T47D (cell line): ENCODE measurements around the gene TTC29.

ENCODE experiments used
- DNase-seq, 2 experiments: peaks; one replicate each; pipeline versions ENCODE4 v3.0.0 to v3.0.0-alpha.2; 2011 to 2012; ENCODE audit warnings: low read depth in 1 of 2, low spot score in 1 of 2
- JUND ChIP-seq: IDR thresholded peaks from 2 replicates; pipeline ENCODE4 v1.6.1; 2012; ENCODE audit warnings: low read depth
- in situ Hi-C: cut with HindIII; loops from 2 replicates; pipeline ENCODE4 v1.10.0; 2016; ENCODE audit warnings: low sequenced_read_pairs, low pct_unique_long_range_greater_than_20kb

Gene TTC29

GRCh38 chr4:146945556-146946374 lies at the start of gene TTC29:
Gene TTC29, minus strand, starts transcription at chr4:146945864. Its CDS starts 5,969 bp downstream, at chr4:146939895.
- peak in 1 of 2 experiments; percentile 10 for DNase-seq
- in situ Hi-C loops: no loop called here

GRCh38 chr4:146981651-146982050 lies 36.0 kb upstream of the TTC29 start:
- no peak for DNase-seq
- in situ Hi-C loops: no loop called here
- no peak for TF ChIP-seq JUND

More at GRCh38 chr4:146945556-146946374, at the start of gene TTC29:
- TF ChIP-seq JUND: no peak

GRCh38 chr4:146978641-146979040 lies 33.0 kb upstream of the TTC29 start:
- TF ChIP-seq JUND: no peak
- no peak for DNase-seq
- in situ Hi-C loops: no loop called here

- DNase-seq: peak in 1 of 2 experiments; percentile 51
- no peak for TF ChIP-seq JUND
- in situ Hi-C loops: no loop called here
These were observed 30.5 kb upstream of the TTC29 start for GRCh38 chr4:146976145-146976544.

GRCh38 chr4:146975527-146975926 lies 29.9 kb upstream of the TTC29 start:
- no peak for TF ChIP-seq JUND
- peak in 1 of 2 experiments; percentile 2 for DNase-seq
- in situ Hi-C loops: no loop called here

- in situ Hi-C loops: no loop called here
- DNase-seq: no peak
- no peak for TF ChIP-seq JUND
These were observed 29.4 kb upstream of the TTC29 start for GRCh38 chr4:146975036-146975435.

- in situ Hi-C loops: no loop called here
- DNase-seq: no peak
These were observed 26.4 kb upstream of the TTC29 start for GRCh38 chr4:146972036-146972435.

GRCh38 chr4:146969126-146969525 lies 23.5 kb upstream of the TTC29 start:
- no peak for TF ChIP-seq JUND
- DNase-seq: no peak

More at GRCh38 chr4:146972036-146972435, 26.4 kb upstream of the TTC29 start:
- no peak for TF ChIP-seq JUND

GRCh38 chr4:146960634-146961033 lies 15.0 kb upstream of the TTC29 start:
- in situ Hi-C loops: no loop called here
- TF ChIP-seq JUND: no peak
- no peak for DNase-seq

More at GRCh38 chr4:146969126-146969525, 23.5 kb upstream of the TTC29 start:
- in situ Hi-C loops: no loop called here

GRCh38 chr4:146959692-146960091 lies 14.0 kb upstream of the TTC29 start:
- peak in 1 of 2 experiments; percentile 4 for DNase-seq
- no peak for TF ChIP-seq JUND
- in situ Hi-C loops: no loop called here

- no peak for DNase-seq
- no peak for TF ChIP-seq JUND
- in situ Hi-C loops: no loop called here
These were observed 11.6 kb upstream of the TTC29 start for GRCh38 chr4:146957237-146957636.

GRCh38 chr4:146952896-146953295 lies 7.2 kb upstream of the TTC29 start:
- no peak for DNase-seq
- in situ Hi-C loops: no loop called here
- no peak for TF ChIP-seq JUND

GRCh38 chr4:146949559-146949958 lies 3.9 kb upstream of the TTC29 start:
- no peak for DNase-seq
- in situ Hi-C loops: no loop called here
- TF ChIP-seq JUND: no peak
